GM18511 (cell line): ENCODE measurements around the gene HOXD3.

ENCODE experiments used
- ATAC-seq: cut with Tn5 transposase; IDR thresholded peaks from one replicate; pipeline ENCODE4 v1.9.1; 2021; ENCODE audit warnings: mild to moderate bottlenecking, moderate library complexity; ENCODE audit not compliant: unreplicated experiment

HOXD3 gene

DNA sequence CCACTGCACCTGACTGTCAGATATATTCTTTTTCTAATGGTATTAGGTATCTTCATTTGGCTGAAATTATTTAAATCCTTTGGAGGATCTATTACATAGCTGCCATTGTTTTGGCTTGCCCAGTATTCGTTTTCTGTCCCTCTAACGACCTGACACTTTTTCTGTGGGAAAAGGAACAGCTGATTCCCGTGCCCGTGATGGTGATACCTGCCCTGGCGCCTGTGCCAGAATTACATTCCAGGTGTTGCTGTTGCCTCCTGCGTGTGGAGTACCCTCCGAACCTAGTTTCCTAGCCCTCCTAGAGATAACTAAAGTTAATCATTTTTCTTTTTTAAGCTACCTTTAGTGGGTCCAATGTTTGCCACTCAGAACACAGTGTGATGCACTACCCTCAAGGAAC, 45.4 kb downstream of the HOXD3 start:
- ATAC-seq = no peak

DNA sequence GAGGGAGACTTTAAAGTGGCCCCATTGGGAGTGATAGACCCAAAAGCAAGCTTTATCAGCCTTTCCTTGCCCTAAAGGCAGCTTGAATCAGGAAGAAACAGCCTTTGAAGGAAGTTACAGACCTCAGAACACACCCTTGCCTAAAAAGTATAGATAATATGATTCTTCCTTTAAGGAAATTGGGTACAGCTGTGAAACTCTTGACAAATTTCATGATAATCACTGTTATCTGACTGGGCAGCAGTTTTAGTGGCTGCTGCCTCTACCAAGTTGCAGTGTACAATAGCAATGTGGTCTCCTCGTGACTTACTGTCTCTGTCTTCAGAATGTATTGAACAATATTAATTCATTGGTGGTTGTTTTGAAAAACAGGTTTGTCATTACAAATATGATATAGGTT, 48.0 kb downstream of the HOXD3 start:
- ATAC-seq = no peak

DNA sequence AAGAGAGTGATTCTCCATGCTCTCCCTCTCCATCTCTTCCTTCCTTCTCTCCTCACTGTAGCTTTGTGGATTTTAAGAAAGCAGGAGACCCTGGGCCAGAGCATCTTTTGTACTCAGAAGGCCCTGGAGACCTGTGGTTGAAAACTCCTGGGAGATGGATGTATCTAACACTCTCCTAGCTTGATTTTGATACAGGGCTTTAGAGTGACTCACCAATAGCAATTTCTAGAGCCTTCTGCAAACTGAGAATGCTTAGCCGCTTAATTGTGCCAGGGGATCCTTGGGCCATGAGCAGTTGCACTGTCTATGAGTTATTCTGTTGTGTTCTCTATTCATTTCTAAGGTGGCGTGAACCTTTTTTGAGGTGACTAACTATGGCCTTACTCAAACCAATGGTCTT, 49.0 kb downstream of the HOXD3 start:
- ATAC-seq = no peak

DNA sequence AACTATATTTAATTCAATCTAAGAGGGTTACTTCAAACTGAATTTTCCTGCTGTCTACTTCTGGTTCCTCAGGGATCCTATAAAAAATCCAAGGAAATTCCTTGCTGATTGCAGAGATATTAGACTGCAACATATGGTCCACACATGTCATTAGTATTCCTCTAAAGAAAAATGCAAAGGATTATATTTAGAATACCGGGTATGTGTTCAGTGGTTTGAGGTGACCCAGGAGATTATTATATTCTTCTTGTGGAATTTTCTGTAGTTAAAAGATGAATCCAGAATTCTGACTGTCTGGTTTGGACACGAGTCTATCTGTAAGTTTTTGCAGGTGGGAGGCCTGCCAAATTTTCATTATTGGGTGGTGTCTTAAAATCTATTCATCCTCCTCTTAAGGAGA, 49.6 kb downstream of the HOXD3 start:
- ATAC-seq = no peak

DNA sequence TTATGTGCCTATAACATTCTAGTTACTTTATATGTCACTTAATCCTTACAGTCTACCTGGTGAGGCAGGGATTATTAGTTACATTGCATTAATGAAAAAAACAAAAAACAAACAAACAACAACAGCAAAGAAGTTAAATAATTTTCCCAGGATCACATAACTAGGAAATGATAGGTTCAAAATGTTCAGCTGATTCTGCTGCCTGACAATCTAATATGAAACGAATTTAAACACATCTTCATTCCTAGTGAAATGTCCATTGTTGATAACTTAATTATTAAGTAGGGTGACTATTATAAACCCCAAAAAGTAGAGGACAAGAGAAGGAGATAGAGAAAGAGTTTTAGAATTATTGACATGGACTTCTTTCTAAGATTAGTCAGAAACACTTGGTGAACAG, 54.0 kb downstream of the HOXD3 start:
- no peak for ATAC-seq

DNA sequence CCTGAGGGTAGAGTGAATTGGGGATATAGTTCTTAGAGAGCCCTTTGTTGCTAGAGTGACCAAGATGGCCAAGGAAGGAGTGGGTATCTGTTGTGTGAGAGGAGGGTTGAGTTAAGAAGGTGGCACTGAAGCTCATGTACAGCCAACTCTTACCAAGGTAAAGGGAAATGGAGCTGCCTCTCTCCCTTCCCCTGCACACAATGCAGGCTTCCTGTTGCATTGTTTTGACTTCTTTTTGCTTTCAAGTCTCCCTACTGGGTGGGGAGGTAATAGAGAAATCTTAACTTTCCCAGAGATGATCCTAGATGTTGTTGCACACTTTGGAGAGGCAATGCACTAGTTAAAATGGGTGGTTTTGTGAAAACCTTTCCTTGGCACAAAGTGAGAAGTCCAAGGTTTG, 55.2 kb downstream of the HOXD3 start:
- ATAC-seq = no peak

DNA sequence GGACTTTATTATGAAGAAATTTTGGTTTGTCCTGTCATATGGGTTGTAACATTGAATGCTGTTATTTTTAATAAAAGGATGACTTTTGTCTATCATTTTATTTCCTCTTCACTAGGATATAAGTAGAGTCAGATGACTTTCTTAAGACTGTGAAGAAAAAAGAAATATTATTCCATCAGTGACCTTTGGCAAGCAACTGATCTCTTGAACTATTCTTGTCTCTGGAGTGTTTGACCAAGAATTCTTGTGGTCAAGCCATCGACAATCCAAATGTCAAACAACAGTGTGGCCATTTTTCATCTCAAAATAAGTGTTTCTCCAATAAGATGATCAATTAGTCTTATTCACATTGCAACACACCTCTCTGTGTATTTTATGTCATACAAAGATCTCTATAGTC, 56.3 kb downstream of the HOXD3 start:
- ATAC-seq = no peak
